ENCODE data around the gene TRPC4AP. TPM values are rescaled to one million over a fixed set of nuclear protein-coding genes. Genes with fewer than 3 reads are reported as not detected.

The TRPC4AP gene
- total RNA-seq, 1 donor from 2014 or later, result 61.9 TPM

- no peak for DNase-seq (ENCODE audit: extremely low spot score in 2 of 2)
- intact Hi-C loops (cut with DNase I), result no loop called here
- Histone ChIP-seq H3K4me3 (no peak overlapping the region), H3K36me3 (peaks cover 0 to 43% of the 10 kb centered on the region in 2 donors), H3K9me3 (no peaks in the 10 kb centered on the region), H3K4me1 (no peaks in the 10 kb centered on the region), H3K27ac (no peak overlapping the region), H3K27me3 (no peaks in the 10 kb centered on the region)
- TF ChIP-seq POLR2A (IDR thresholded peaks at IDR 0.05), result no peak
- no peak for TF ChIP-seq POLR2AphosphoS5 (IDR thresholded peaks at IDR 0.05; ENCODE audit: insufficient read depth in 1 of 2, low read depth in 1 of 2)
- TF ChIP-seq, protein P1, sequence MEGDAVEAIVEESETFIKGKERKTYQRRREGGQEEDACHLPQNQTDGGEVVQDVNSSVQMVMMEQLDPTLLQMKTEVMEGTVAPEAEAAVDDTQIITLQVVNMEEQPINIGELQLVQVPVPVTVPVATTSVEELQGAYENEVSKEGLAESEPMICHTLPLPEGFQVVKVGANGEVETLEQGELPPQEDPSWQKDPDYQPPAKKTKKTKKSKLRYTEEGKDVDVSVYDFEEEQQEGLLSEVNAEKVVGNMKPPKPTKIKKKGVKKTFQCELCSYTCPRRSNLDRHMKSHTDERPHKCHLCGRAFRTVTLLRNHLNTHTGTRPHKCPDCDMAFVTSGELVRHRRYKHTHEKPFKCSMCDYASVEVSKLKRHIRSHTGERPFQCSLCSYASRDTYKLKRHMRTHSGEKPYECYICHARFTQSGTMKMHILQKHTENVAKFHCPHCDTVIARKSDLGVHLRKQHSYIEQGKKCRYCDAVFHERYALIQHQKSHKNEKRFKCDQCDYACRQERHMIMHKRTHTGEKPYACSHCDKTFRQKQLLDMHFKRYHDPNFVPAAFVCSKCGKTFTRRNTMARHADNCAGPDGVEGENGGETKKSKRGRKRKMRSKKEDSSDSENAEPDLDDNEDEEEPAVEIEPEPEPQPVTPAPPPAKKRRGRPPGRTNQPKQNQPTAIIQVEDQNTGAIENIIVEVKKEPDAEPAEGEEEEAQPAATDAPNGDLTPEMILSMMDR (IDR thresholded peaks at IDR 0.05), result no peak
Measured at GRCh38 chr20:34995192-34995591, 97.4 kb downstream of the TRPC4AP start.

DNA sequence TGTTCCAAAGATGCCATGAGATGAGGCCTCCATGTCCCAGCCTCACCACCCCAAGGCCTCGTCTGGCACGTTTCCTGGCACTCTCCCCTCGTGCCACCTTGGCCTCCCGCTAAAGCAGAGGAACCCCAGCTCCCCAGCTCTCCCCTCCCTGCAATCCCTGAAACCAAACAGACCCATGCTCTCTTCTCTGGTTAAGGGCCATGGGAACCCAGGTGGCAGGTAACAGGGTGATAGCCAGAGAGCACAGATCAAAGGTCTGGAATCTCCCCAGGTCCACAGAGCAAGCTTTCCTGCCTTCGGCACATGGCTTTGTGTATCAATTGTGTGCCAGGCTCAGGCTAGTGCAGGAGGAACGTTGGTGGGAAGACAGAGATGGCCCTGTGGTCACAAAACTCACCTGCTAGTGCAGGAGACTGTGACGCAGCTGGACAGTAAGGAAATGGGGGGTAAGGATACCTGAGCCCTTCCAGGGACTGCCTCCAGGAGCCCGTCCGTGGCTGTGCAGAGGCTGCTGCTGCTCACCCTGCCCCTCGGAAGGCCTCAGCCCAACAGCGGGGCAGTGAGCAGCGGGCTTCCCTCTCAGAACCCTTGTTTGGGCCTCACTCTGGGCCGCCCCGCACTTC is 98.0 kb downstream of the TRPC4AP start:
- Histone ChIP-seq H3K36me3 (peaks cover 0 to 37% of the 10 kb centered on the region in 2 donors), H3K27ac (no peak overlapping the region)
- intact Hi-C loops (cut with DNase I), result no loop called here

DNA sequence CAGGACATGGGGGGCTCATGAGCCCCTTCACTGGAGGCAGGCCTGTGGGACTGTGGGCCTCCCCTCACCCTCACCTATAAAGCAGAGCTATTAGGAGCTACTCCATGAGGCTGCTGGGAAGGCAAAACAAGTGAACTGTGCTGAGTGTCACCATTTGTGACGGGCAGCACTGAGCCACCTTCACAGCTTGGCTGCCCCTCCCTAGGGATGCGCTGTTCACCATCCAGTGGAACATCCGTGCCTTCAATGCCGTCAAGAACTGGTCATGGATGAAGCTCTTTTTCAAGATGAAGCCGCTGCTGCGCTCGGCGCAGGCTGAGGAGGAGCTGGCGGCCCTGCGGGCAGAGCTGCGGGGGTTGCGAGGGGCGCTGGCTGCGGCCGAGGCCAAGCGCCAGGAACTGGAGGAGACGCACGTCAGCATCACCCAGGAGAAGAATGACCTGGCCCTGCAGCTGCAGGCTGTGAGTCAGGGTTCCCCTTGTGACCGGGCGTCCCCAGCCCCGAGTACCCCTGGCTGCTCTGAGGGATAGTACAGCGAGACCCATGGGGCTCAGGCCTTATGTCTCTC is 98.6 kb downstream of the TRPC4AP start:
- no peak overlapping the region for H3K4me3 ChIP-seq
- intact Hi-C loops (cut with DNase I), result no loop called here
- H3K9me3 ChIP-seq, result no peaks in the 10 kb centered on the region
- no peaks in the 10 kb centered on the region for H3K27me3 ChIP-seq
- no peaks in the 10 kb centered on the region for H3K4me1 ChIP-seq
- no peak for DNase-seq (ENCODE audit: extremely low spot score in 2 of 2)
- TF ChIP-seq POLR2AphosphoS5 (IDR thresholded peaks at IDR 0.05; ENCODE audit: insufficient read depth in 1 of 2, low read depth in 1 of 2) (no peak), POLR2A (IDR thresholded peaks at IDR 0.05) (no peak)
- TF ChIP-seq, protein P1 (IDR thresholded peaks at IDR 0.05), result no peak
- peaks cover 0 to 31% of the 10 kb centered on the region in 2 donors for H3K36me3 ChIP-seq
- no peak overlapping the region for H3K27ac ChIP-seq

More for the DNA sequence above, 98.0 kb downstream of the TRPC4AP start:
- no peak overlapping the region for H3K4me3 ChIP-seq
- no peak for DNase-seq (ENCODE audit: extremely low spot score in 2 of 2)
- H3K27me3 ChIP-seq, result no peaks in the 10 kb centered on the region
- TF ChIP-seq, protein P1 (IDR thresholded peaks at IDR 0.05), result no peak
- TF ChIP-seq POLR2AphosphoS5 (IDR thresholded peaks at IDR 0.05; ENCODE audit: insufficient read depth in 1 of 2, low read depth in 1 of 2), result no peak
- no peak for TF ChIP-seq POLR2A (IDR thresholded peaks at IDR 0.05)
- no peaks in the 10 kb centered on the region for H3K4me1 ChIP-seq
- no peaks in the 10 kb centered on the region for H3K9me3 ChIP-seq

DNA sequence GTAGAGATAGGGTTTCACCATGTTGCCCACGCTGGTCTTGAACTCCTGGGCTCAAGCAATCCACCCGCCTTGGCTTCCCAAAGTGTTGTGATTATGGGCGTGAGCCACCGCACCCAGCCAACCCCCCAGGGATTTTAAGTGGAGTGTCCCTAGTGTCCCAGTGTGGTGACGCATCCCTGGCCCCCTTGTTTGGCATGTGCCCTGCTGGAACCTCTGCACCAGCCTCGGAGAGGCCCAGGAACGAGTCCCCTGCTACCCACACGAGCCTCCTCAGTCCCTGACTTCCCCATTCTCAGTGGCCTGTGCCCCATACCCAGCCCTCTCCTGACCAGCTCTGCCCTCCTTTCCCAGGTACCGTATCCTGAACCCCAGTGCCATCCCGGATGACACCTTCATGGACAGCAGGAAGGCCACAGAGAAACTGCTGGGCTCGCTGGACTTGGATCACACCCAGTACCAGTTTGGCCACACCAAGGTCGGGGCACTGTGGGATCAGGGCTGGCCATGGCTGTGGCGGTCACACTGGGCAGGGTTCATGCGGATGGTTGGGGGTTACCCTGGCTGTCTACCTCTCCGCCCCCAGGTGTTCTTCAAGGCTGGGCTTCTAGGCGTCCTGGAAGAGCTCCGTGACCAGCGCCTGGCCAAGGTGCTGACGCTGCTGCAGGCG is 99.7 kb downstream of the TRPC4AP start:
- H3K27me3 ChIP-seq, result no peaks in the 10 kb centered on the region

More for the DNA sequence above, 99.7 kb downstream of the TRPC4AP start:
- intact Hi-C loops (cut with DNase I), result no loop called here
- no peak overlapping the region for H3K4me3 ChIP-seq
- H3K4me1 ChIP-seq, result peaks cover 2% of the 10 kb centered on the region
- no peaks in the 10 kb centered on the region for H3K9me3 ChIP-seq
- DNase-seq (ENCODE audit: extremely low spot score in 2 of 2), result no peak
- H3K36me3 ChIP-seq, result peaks cover 0 to 22% of the 10 kb centered on the region in 2 donors
- H3K27ac ChIP-seq, result no peak overlapping the region
- TF ChIP-seq POLR2A (IDR thresholded peaks at IDR 0.05) (no peak), POLR2AphosphoS5 (IDR thresholded peaks at IDR 0.05; ENCODE audit: insufficient read depth in 1 of 2, low read depth in 1 of 2) (no peak)
- TF ChIP-seq, protein P1 (IDR thresholded peaks at IDR 0.05), result no peak
